Stimulated activated CD8-positive, alpha-beta memory T cell treated with anti-CD3 and anti-CD28 coated beads, Interleukin-7, amount 100 ng/mL, for 48 hours (primary cell): Measurements from ENCODE around the gene ARL5A.

Experiments
- DNase-seq, 2 donors: peaks; one replicate each; pipeline ENCODE4 v3.0.0-alpha.2; 2020; ENCODE audit warnings: low read depth in 1 of 2; ENCODE audit errors: extremely low read depth in 1 of 2

ARL5A gene

DNA sequence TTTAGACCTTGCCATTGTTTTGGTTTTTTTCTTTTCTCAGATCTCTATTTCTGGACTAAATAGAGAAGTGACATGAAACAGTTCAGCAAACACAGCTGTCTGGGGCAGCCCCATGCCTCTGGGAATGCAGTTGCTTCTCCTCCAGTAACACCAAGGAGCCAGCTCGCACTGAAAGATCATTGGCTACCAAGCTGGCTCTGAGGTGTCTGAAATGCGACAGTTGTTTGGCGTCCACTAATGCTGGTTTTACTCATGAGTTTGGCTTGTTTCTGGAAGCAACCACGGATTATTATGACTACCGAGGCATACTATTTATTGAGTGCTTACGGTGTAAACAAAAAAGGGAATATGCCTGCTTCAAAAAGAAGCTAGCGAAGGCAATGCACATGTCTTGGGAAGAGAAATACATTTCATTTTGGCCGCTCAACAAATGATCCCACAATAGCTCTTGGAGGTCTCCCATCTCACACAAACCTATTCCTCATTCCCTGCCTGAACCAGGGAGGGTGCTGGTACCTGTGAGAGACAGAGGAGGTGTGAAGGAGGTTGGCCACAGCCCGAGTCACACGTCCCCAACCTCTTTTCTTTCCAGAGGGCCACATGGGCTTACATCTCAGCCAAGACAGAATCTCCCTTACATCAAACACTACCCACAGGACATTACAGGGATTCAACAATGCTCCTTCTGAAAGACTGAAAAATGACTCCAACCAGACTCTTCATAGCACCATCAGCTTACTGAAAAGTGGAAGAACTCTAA, 56.4 kb downstream of the ARL5A start:
- no peak for DNase-seq

DNA sequence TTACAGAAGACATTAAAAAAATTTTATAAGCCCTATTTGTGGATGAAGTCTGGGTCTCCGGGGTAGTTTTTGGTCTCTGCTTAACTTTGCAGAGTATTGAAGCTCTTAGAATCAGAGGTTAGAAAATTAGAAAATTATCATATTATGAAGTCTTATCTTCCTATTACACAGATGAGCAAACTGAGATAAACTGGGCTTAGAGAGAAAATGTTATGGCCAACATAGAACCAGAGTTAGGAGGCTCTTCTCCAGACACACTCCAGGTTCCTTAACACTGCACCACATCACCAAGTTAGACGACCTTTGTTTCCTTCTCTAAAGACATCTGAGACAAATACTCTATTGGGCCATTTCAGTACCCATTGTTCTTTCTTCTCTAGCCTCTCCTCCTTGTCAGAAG, 57.2 kb downstream of the ARL5A start:
- no peak for DNase-seq

DNA sequence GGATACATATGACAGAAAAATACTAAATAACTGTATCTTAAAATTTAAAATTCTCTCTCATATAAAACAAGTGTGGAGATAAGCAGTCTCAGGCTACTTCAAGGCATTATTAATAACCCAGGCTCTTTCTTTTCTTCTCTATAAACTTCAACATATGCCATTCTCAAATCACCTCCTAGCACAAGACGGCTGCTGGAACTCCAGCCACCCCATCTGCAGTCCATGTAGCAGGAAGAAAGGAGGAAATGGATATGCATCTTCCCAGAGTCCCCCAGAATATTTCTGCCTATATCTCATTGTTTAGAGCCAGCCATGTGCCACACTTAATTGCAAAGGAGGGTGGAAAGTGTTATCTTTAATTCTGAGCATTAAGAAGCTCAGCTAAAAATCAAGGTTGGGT, 58.6 kb downstream of the ARL5A start:
- DNase-seq = no peak

DNA sequence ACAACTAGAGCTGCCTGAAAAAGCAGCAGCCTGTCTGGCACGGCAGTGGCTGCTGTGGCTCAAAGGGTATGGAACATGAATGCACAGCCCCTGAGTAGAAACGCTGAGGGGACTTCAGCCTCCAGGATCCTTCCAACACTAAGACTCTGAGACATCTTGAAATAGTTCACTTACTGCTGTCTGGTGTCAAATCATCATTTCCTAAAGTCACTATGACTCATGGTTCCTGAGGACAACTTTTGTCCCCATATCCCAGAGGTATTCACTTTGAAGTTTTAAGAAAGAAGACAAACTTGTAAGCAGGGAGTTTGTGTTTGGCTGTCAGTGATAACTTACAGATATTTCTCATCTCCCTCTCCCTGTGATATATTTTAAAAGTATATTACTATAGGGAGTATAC, 60.7 kb downstream of the ARL5A start:
- no peak for DNase-seq

DNA sequence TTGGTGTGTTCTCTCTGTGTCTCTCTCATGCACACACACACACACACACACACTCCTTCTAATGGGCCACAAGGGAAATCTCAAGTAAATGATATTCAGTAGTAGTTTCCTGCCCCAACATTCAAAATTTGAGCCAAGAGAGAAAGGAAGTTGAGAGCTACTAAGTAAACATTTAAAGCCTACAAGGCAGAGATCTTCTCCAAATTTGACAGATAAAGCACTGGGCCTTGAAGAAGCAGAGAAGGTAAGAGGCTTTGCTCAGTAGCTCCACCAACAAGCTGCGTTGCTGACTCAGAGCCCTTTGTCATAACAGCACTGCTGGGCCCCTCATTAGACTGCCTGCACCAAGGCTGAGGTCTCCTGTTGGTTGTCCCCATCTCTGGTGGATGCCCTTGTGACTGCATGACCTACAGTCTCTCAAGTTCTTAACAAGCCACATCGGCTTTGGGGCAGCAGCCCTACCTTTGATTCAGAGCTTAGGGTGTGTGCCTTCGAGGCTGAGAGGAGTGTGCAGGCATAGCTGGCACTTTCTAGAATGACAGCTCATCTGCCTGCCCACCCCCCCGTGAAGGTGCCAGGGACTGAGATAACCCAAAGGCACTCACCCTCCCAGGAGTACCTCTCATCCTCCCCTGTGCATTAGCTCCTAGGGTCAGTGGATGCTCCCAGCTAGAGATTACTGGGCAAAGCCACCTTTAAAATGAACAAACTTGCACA, 61.6 kb downstream of the ARL5A start:
- peak in 1 of 2 donors; percentile 19 for DNase-seq

DNA sequence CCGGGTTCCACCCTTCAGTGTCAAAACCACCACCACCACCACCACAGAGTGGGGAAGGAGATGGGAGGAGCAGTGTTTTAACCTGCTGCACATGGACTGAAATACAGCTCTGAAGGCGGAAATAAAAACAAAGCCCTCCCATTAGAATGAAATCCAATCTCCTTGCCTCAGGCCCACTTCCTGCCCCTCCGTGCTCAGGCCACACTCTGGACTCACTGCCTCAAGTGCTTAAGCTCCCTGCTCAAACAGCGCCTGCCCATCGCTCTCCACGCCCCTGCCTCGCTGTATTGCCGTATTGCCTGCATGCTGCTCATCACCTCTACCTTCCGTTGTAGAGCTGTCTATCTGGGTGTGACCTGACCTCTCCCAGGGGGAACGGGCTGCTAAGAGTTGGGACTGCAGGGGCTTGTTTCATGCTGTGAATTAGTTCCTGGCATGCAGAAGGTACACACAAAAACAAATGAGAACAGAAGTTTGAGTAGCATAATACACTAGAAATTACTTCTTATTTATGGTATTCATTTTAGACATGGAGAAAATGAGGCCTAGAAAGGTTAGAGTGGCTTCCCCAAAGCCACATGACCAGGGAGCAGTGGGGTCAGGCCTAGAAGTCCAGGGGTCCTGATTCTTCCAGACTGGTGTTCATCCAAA, 62.3 kb downstream of the ARL5A start:
- no peak for DNase-seq

DNA sequence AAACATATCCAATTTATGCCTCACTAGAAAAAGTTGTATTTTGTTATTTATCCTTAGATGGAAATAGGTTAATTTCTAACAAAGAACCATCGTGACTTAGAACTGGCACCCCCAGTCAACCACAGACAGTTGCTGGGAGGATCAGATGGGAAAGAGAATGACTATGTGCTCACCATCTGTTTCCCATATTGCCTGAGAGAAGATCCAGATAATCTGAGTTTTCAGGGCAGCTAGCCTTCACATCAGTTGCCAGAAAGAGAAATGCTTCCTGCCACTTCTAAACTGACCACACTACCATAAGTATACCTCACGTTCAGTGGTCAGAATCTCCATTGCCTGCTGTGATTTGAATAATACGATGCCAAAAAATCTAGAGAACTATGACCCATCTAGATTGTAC, 65.5 kb downstream of the ARL5A start:
- no peak for DNase-seq

DNA sequence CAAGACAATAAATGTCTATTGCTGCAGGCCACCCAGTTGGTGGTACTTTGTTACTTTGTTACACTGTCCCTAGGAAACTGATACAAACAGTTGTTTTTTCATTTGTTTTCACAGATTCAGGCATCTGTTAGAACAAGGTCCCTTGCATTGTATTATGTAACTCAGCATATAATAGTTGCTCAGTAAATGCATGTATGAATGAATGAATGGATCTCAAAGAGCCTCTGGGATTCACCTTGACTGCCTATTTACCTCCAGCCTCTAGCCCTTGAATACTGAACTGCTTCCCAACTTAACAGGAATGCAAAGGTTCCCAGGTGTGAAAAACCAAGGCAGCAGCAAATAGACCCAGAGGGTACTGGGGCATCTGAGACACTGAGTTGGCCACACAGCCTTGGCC, 66.5 kb downstream of the ARL5A start:
- DNase-seq = no peak

DNA sequence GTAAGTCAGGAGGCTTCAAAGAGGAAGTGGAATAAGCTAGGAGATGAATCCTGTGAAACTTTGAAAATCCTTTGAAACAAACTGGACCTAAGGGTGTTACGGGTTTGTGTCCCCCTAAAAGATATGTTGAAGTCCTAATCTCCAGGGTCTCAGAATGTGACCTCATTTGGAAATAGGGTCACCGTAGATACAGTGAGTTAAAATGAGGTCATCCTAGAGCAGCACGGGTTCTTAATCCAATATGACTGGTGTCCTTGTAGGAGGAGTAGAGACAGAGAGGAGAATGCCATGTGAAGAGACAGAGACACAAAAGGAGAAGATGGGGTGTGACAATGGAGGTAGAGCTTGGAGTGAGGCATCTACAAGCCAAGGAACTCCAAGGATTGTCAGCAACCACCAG, 67.0 kb downstream of the ARL5A start:
- no peak for DNase-seq

DNA sequence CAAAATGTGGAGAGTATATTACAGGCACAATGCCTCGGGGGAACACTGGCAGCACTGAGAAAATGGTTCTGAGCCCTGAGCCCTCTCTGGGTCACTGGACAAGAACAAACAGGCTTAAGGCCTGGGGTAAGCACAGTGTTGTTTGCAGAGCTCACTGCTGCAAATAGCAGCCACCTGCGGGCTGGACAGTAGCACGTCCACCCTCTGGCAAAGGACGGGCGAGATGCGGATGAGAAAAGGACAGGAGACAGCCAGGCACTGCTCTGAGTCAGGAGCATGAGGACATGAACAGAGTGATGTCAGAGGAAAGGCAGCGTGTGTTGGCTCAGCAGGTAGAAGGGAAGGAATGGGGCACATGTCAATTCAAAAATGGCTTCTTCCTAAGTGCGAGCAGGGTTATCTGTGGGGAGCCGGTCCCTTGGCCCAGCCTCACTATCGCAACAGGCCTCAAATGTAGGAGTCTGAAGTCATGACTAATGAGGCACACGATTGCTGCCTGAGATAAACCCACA, 68.0 kb downstream of the ARL5A start:
- no peak for DNase-seq

DNA sequence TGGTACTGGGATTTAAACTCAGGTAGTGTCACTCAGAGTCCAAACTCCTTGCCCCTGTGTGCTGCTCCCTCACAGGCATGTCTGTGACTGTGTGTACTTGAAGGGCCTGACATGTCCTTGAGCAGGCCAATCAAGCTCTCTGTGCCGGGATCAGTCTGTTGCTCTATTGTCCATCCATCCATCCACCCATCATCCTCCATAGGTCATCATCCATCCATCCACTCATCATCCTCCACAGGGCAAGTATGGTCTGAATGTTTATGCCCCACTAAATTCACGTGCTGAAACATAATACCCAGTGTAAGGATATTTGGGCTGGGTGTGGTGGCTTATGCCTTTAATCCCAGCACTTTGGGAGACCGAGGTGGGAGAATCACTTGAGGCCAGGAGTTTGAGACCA, 69.5 kb downstream of the ARL5A start:
- no peak for DNase-seq

DNA sequence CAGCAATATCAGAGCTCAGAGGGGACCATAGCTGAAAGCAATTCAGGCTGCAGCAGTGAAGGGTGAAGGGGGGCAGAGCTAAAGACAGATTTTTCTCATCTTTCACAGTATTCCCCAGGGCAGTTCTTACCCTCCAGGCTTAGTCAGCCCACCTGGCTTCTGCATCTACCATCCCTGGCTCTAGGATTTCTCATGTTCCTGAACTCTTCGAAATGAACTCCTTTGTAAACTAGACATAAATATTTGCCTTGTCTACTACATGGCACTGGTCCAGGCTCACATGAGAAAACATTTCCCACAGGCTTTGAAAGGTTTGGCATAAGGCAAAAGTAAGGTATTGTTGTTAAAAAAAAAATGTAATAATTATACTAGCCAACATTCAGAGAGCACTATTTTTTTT, 70.4 kb downstream of the ARL5A start:
- DNase-seq = no peak

DNA sequence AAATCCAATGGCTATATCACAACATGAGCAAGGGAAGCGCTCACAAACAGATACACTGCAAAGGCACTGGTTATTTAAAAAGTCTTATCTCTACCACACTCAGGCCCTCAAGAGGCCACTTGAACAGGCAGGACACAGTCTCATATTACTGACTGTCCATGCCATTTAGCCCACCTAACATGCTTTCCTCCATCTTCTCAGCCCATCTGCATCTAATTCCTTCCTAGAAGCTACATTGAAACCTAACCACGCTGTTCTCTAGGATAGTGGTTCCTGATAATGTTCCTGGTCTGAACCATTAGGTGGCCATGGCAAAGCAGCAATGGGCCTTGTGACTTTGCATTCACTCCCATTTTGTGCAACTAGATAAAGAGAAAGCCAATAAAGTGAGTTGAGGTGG, 71.4 kb downstream of the ARL5A start:
- no peak for DNase-seq

DNA sequence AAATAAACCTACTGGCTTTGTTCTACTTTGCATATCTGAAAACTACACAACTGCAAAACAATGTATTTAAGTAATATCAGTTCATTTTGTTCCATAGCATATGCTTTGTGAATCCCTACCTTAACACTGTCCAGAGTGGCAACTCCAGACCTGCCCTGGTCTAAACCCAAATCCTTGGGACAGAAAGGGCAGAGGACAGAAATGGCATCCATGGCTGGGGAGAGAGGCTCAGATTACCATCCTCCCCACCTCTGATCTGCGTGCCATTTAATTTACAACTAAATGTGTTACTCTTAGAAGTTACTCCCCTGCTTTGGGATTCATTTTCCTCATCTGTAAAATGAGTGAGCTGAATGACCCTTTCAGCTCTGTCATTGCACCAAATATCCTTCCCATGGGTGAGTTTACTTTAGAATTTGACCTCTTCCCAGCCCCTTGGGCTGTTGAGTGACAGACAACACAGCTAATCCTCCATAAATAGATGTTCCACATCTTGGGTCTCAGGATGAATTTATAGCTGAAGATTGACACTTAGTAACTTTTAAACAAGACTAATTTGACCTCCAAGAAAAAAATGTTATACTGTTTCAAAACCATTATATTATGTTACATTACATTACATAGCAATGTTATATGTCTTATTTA, 73.8 kb downstream of the ARL5A start:
- no peak for DNase-seq

DNA sequence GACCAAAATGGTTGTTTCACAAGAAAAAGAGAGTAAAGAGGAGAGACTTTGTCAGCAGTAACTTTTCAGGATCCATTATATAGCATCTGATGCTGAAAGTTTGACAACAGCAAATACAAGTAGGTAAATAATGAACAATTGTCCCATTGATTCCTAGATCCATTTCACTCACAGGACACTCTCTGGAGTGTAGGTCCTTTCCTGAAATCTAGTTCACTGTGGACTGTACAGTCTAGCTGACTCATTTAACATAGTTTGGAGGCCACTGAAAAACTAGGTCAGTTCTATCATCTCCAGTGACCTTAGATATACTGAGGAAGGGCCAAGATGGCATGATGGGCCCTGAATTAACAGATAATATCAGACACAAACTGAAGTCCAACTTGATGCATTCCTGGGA, 74.7 kb downstream of the ARL5A start:
- DNase-seq = no peak
